Loucy (cell line): Measurements from ENCODE around the gene HAUS2.

Source experiments
- EZH2phosphoT487 ChIP-seq: fragments of 200-600 bp; IDR thresholded peaks from 2 replicates; pipeline ENCODE4 v1.6.1; 2018; ENCODE audit warnings: antibody characterized with exemption, mild to moderate bottlenecking, moderate library complexity, borderline replicate concordance
- TF ChIP-seq, protein P1 (sequence below): fragments of 200-600 bp; sonication (generic); conservative IDR thresholded peaks from 2 replicates; pipeline ENCODE4 v1.5.1; 2014; ENCODE audit warnings: mild to moderate bottlenecking, antibody characterized with exemption, low read length

DNA sequence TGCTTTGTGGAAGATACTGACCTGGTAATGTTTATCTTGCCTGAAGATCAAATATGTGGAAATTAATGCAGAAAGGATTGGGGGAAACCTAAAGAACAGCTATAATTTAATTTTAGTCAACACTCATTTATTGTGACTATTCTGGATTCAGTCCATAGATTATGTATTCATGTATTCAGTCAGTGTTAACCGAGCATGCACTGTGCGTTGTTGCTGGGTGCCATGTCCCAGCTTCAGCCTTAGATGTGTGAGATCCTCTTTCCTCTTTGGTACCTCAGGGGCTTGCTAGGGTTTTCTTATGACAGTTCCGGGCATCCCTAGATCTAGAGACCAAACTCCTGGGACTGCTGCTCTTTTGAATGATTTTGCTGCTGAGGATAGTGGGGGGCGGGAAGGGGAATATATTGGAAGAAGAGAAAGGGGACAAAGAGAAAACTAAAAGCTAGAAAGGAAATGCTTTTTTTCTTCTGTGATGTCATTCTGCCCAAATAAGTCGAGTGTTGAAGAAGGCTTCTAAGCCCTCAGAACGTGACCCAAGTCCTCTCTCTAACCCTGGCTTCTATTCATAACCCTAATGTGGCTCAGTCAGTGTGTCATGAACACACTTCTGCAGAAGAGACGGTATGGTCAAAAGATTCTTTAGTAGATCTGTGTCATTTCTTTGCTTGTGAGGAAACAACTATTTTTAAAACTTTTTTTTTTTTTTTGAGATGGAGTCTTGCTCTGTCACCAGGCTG lies 60.3 kb downstream of the HAUS2 start:
- TF ChIP-seq, protein P1, sequence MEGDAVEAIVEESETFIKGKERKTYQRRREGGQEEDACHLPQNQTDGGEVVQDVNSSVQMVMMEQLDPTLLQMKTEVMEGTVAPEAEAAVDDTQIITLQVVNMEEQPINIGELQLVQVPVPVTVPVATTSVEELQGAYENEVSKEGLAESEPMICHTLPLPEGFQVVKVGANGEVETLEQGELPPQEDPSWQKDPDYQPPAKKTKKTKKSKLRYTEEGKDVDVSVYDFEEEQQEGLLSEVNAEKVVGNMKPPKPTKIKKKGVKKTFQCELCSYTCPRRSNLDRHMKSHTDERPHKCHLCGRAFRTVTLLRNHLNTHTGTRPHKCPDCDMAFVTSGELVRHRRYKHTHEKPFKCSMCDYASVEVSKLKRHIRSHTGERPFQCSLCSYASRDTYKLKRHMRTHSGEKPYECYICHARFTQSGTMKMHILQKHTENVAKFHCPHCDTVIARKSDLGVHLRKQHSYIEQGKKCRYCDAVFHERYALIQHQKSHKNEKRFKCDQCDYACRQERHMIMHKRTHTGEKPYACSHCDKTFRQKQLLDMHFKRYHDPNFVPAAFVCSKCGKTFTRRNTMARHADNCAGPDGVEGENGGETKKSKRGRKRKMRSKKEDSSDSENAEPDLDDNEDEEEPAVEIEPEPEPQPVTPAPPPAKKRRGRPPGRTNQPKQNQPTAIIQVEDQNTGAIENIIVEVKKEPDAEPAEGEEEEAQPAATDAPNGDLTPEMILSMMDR, result no peak
- no peak for TF ChIP-seq EZH2phosphoT487
